HEK293T (cell line): Measurements from ENCODE around the gene CA7.
A peak's percentile ranks its signal among the peaks of the same experiment; 100 is the strongest.

ENCODE experiments used
- CTCF ChIA-PET: fragments of 350-600 bp; formaldehyde crosslinking; extraction: SDS; loops from one replicate; lab custom pipeline; 2021; ENCODE audit warnings: antibody characterized with exemption, inconsistent platforms; lab: Yijun Ruan, JAX
- POLR2A ChIA-PET: fragments of 350-600 bp; formaldehyde crosslinking; extraction: SDS; loops from one replicate; lab custom pipeline; 2020; ENCODE audit warnings: antibody characterized with exemption, inconsistent platforms; lab: Yijun Ruan, JAX
- DNase-seq: peaks from one replicate; pipeline ENCODE4 v3.0.0; 2012; ENCODE audit warnings: mixed read lengths; ENCODE audit errors: extremely low spot score
- ARNT ChIP-seq: fragments of 450-650 bp; IDR thresholded peaks from 2 replicates; pipeline ENCODE4 v1.6.1; 2017; ENCODE audit warnings: mild to moderate bottlenecking
- BHLHE40 ChIP-seq: fragments of 450-650 bp; IDR thresholded peaks from 2 replicates; pipeline ENCODE4 v1.6.1; 2016; ENCODE audit warnings: mild to moderate bottlenecking, moderate library complexity, borderline replicate concordance
- CTBP1 ChIP-seq: fragments of 450-650 bp; IDR thresholded peaks from 2 replicates; pipeline ENCODE4 v1.6.1; 2016; ENCODE audit warnings: borderline replicate concordance
- ELF4 ChIP-seq: fragments of 450-650 bp; IDR thresholded peaks from 2 replicates; pipeline ENCODE4 v1.6.1; 2017; ENCODE audit warnings: antibody characterized with exemption
- FOXA1 ChIP-seq: fragments of 450-650 bp; IDR thresholded peaks from 2 replicates; pipeline ENCODE4 v1.6.1; 2016; ENCODE audit warnings: mild to moderate bottlenecking
- FOXK2 ChIP-seq: fragments of 450-650 bp; IDR thresholded peaks from 2 replicates; pipeline ENCODE4 v1.6.1; 2016; ENCODE audit warnings: mild to moderate bottlenecking
- FOXM1 ChIP-seq: fragments of 450-650 bp; IDR thresholded peaks from 2 replicates; pipeline ENCODE4 v1.6.1; 2017; ENCODE audit warnings: mild to moderate bottlenecking, borderline replicate concordance
- HDGF ChIP-seq: fragments of 450-650 bp; IDR thresholded peaks from 2 replicates; pipeline ENCODE4 v1.6.1; 2017; ENCODE audit warnings: antibody characterized with exemption, borderline replicate concordance
- L3MBTL2 ChIP-seq: fragments of 450-650 bp; conservative IDR thresholded peaks from 2 replicates; pipeline ENCODE4 v1.6.1; 2016; ENCODE audit warnings: mild to moderate bottlenecking
- LEF1 ChIP-seq: fragments of 450-650 bp; IDR thresholded peaks from 2 replicates; pipeline ENCODE4 v1.6.1; 2017; ENCODE audit warnings: mild to moderate bottlenecking, borderline replicate concordance
- NFRKB ChIP-seq: fragments of 450-650 bp; IDR thresholded peaks from 2 replicates; pipeline ENCODE4 v1.6.1; 2016; ENCODE audit warnings: mild to moderate bottlenecking, moderate library complexity
- PKNOX1 ChIP-seq: fragments of 450-650 bp; IDR thresholded peaks from 2 replicates; pipeline ENCODE4 v1.6.1; 2016
- SP1 ChIP-seq: fragments of 450-650 bp; IDR thresholded peaks from 2 replicates; pipeline ENCODE4 v1.6.1; 2017
- SUZ12 ChIP-seq: fragments of 450-650 bp; IDR thresholded peaks from 2 replicates; pipeline ENCODE4 v1.6.1; 2016; ENCODE audit warnings: mild to moderate bottlenecking
- TARDBP ChIP-seq: fragments of 450-650 bp; IDR thresholded peaks from 2 replicates; pipeline ENCODE4 v1.6.1; 2016
- ZNF384 ChIP-seq: fragments of 450-650 bp; IDR thresholded peaks from 2 replicates; pipeline ENCODE4 v1.6.1; 2016

CA7 gene

GRCh38 chr16:66898207-66898606, 54.0 kb downstream of the CA7 start:
- TF ChIP-seq SUZ12 = no peak
- TF ChIP-seq PKNOX1 = no peak
- CTCF ChIA-PET = no interaction called here
- POLR2A ChIA-PET = no interaction called here
- no peak for DNase-seq

- TF ChIP-seq ARNT = no peak
- TF ChIP-seq FOXA1 = no peak
- TF ChIP-seq NFRKB = no peak
- no peak for DNase-seq
- ChIA-PET CTCF (interaction anchor here (0.9 to 1.3 kb wide), 2 partner anchors 30 to 159 kb away, joined by 3 read pairs; no protein-coding TSS in a partner anchor), POLR2A (interaction anchor here (1.1 kb wide), 1 partner anchor 30 kb away, joined by 3 read pairs; no protein-coding TSS in a partner anchor)
Measured at GRCh38 chr16:66898933-66899309, 54.7 kb downstream of the CA7 start.

GRCh38 chr16:66899310-66899944, 55.2 kb downstream of the CA7 start:
- DNase-seq = no peak
- CTCF ChIA-PET = interaction anchor here (0.9 to 2.2 kb wide), 3 partner anchors 11 to 159 kb away, joined by 3 to 10 read pairs (median 3); no protein-coding TSS in a partner anchor
- no peak for TF ChIP-seq BHLHE40
- no peak for TF ChIP-seq L3MBTL2
- no peak for TF ChIP-seq ARNT
- no peak for TF ChIP-seq ELF4
- no peak for TF ChIP-seq PKNOX1
- TF ChIP-seq SUZ12 = no peak
- TF ChIP-seq FOXA1 = no peak
- TF ChIP-seq FOXM1 = no peak
- TF ChIP-seq HDGF = no peak
- POLR2A ChIA-PET = interaction anchor here (0.8 to 1.6 kb wide), 5 partner anchors 18 to 35 kb away, joined by 3 to 6 read pairs (median 3); partner anchors contain the start of genes CDH16 and CIAO2B

GRCh38 chr16:66899945-66900710, 55.9 kb downstream of the CA7 start:
- TF ChIP-seq FOXM1 (no peak), ELF4 (no peak)
- POLR2A ChIA-PET = interaction anchor here (0.8 to 1.6 kb wide), 6 partner anchors 19 to 34 kb away, joined by 3 to 6 read pairs (median 3); partner anchors contain the start of genes CDH16 and CIAO2B
- DNase-seq = peak; percentile 57
- CTCF ChIA-PET = interaction anchor here (0.9 to 2.2 kb wide), 3 partner anchors 10 to 160 kb away, joined by 3 to 10 read pairs (median 3); no protein-coding TSS in a partner anchor

GRCh38 chr16:66900721-66901441, 56.7 kb downstream of the CA7 start:
- DNase-seq = no peak
- TF ChIP-seq HDGF (no peak), SP1 (no peak), LEF1 (no peak), TARDBP (no peak), ELF4 (no peak), NFRKB (no peak), L3MBTL2 (no peak), FOXA1 (no peak), FOXM1 (no peak), CTBP1 (no peak), BHLHE40 (no peak), ARNT (no peak)
- ChIA-PET CTCF (interaction anchor here (1.0 to 2.2 kb wide), 2 partner anchors 9 to 28 kb away, joined by 6 to 10 read pairs; no protein-coding TSS in a partner anchor), POLR2A (interaction anchor here (0.7 to 1.8 kb wide), 5 partner anchors 18 to 33 kb away, joined by 3 to 7 read pairs (median 4); partner anchors contain the start of genes CDH16, CIAO2B and PDP2)

GRCh38 chr16:66901626-66902025, 57.4 kb downstream of the CA7 start:
- ChIA-PET CTCF (interaction anchor here (1.0 to 2.2 kb wide), 2 partner anchors 8 to 27 kb away, joined by 6 to 10 read pairs; no protein-coding TSS in a partner anchor), POLR2A (interaction anchor here (1.8 kb wide), 1 partner anchor 33 kb away, joined by 7 read pairs; the partner anchor contains the start of gene CIAO2B)
- no peak for DNase-seq
- no peak for TF ChIP-seq ELF4
- no peak for TF ChIP-seq FOXA1
- no peak for TF ChIP-seq HDGF
- TF ChIP-seq ZNF384 = no peak
- no peak for TF ChIP-seq FOXM1
- TF ChIP-seq L3MBTL2 = no peak
- no peak for TF ChIP-seq PKNOX1
- TF ChIP-seq FOXK2 = no peak
- no peak for TF ChIP-seq CTBP1
- TF ChIP-seq SP1 = no peak
- TF ChIP-seq SUZ12 = no peak
- TF ChIP-seq LEF1 = no peak
- TF ChIP-seq BHLHE40 = no peak
- TF ChIP-seq NFRKB = no peak
- no peak for TF ChIP-seq ARNT
- TF ChIP-seq TARDBP = no peak
